Activated B cell treated with CpG ODN at 0.5 μM for 24 hours (primary cell): ENCODE results near the gene TBC1D22A. TPM values are rescaled to one million over a fixed set of nuclear protein-coding genes. Genes with fewer than 3 reads are reported as not detected.

Experiments used
- ATAC-seq: fragments of 200-7000 bp; cut with Tn5 transposase; one replicate; pipeline ENCODE4 v1.10.0; 2021; ENCODE audit warnings: low read depth, mild to moderate bottlenecking, moderate library complexity
- CTCF ChIA-PET: fragments of 350-600 bp; sonication (Branson Sonifier 250); formaldehyde crosslinking; loops from one replicate; lab custom pipeline; 2021; ENCODE audit warnings: antibody characterized with exemption; lab: Charles Lee
- POLR2A ChIA-PET: fragments of 350-600 bp; sonication (Branson Sonifier 250); formaldehyde crosslinking; loops from one replicate; lab custom pipeline; 2021; ENCODE audit warnings: antibody characterized with exemption; lab: Charles Lee
- DNase-seq: peaks from one replicate; pipeline ENCODE4 v3.0.0; 2022
- H3K27ac Mint-ChIP-seq: one replicate; pipeline ENCODE4 v1.8.0; 2020; ENCODE audit warnings: mixed read lengths
- H3K27me3 Mint-ChIP-seq: one replicate; pipeline ENCODE4 v1.8.0; 2021; ENCODE audit warnings: mixed read lengths
- H3K36me3 Mint-ChIP-seq: one replicate; pipeline ENCODE4 v1.8.0; 2021; ENCODE audit warnings: low read depth, mixed read lengths
- H3K4me1 Mint-ChIP-seq: one replicate; pipeline ENCODE4 v1.8.0; 2021; ENCODE audit warnings: mixed read lengths
- H3K4me3 Mint-ChIP-seq: one replicate; pipeline ENCODE4 v1.8.0; 2020; ENCODE audit warnings: mild to moderate bottlenecking, mixed read lengths
- H3K9me3 Mint-ChIP-seq: one replicate; pipeline ENCODE4 v1.8.0; 2020; ENCODE audit warnings: mixed read lengths
- intact Hi-C: fragments of 100-400 bp; cut with micrococcal nuclease; formaldehyde crosslinking; loops from one replicate; pipeline ENCODE4 v1.15.1; 2024
- total RNA-seq: library from RNA; stranded (reverse); gene quantifications from 2 replicates; pipeline ENCODE4 v1.2.3, GENCODE V29; 2022
- TF ChIP-seq, protein P1 (sequence below): fragments of 200-600 bp; IDR thresholded peaks from one replicate; pipeline ENCODE4 v1.8.0; 2022; ENCODE audit warnings: antibody characterized with exemption, mild to moderate bottlenecking

Gene TBC1D22A
- total RNA-seq, 1 donor from 2014 or later = 85.9 TPM

DNA sequence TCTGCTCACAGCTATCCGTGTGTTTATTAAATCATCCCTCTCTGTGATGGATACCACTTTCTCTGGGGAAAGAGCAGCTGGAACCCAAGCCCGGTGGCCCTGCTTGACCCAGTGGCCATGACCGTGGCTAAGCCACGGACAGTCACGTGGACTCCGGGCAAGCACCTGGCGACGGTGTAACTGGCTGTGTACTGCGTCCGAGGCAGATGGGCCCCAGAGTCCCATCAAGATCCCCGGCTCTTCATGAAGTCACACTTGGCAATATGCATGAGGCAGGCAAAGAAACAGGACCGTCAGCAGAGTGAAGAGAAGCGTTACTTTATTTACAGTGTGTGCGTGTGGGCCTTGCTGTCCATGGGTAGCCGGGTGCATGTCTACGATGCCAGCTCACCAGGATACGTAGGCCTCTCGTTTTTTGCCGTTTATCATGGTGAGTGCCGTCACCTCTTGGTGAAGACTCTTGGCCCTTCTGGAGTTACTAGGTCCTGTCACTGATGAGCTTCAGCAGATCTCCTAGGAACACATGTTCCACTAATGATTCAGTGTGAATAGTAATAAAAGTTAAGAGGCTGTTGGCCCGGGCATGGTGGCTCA is 366.3 kb downstream of the TBC1D22A start:
- ATAC-seq (no peak), DNase-seq (no peak)
- Mint-ChIP-seq H3K4me1 (peaks cover 6% of the 10 kb centered on the region), H3K27ac (no peak overlapping the region), H3K4me3 (no peak overlapping the region), H3K9me3 (no peaks in the 10 kb centered on the region), H3K27me3 (no peaks in the 10 kb centered on the region), H3K36me3 (peaks cover 39% of the 10 kb centered on the region)
- ChIA-PET CTCF (no interaction called here), POLR2A (no interaction called here)
- intact Hi-C loops = no loop called here
- TF ChIP-seq, protein P1, sequence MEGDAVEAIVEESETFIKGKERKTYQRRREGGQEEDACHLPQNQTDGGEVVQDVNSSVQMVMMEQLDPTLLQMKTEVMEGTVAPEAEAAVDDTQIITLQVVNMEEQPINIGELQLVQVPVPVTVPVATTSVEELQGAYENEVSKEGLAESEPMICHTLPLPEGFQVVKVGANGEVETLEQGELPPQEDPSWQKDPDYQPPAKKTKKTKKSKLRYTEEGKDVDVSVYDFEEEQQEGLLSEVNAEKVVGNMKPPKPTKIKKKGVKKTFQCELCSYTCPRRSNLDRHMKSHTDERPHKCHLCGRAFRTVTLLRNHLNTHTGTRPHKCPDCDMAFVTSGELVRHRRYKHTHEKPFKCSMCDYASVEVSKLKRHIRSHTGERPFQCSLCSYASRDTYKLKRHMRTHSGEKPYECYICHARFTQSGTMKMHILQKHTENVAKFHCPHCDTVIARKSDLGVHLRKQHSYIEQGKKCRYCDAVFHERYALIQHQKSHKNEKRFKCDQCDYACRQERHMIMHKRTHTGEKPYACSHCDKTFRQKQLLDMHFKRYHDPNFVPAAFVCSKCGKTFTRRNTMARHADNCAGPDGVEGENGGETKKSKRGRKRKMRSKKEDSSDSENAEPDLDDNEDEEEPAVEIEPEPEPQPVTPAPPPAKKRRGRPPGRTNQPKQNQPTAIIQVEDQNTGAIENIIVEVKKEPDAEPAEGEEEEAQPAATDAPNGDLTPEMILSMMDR = no peak

DNA sequence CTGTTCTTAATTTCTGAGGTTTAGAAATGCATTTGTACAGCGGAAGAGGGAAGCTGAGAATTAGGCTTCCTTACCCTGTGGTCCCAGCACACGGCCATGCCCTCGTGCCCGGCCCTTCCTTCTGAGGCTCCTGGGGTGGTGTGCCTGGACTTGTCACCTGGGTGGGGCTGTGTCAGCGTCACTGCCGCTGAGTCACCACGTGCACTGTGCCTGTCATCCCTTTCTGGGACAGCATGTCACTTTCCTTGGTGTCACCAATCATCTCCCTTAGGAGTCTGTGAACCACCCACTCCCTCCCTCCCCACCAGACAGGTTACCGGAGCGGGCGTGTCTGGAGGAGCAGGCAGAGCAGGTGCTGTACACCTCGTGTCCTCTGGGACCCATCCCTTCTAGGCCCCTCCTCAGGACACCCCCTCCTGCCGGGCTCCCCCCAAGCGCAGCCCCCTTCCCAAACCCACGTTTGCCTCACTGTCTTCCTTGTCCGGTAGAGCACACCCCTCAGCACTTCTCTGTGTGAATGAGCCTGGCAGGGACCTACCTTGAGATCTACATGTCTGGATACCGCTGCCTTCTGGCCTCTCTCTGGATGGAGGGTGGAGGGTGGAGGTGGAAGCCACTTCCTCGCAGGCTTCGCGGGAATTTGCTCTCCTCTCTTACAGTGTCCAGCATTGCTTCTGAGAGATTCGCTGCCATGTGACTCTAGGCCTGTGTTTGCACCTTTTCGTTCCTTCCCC is 367.6 kb downstream of the TBC1D22A start:
- Mint-ChIP-seq H3K9me3 (no peaks in the 10 kb centered on the region), H3K4me1 (peaks cover 6% of the 10 kb centered on the region), H3K27ac (no peak overlapping the region), H3K27me3 (no peaks in the 10 kb centered on the region), H3K4me3 (no peak overlapping the region), H3K36me3 (peaks cover 38% of the 10 kb centered on the region)
- intact Hi-C loops = no loop called here
- TF ChIP-seq, protein P1 = no peak
- ChIA-PET POLR2A (no interaction called here), CTCF (no interaction called here)
- DNase-seq = no peak
- ATAC-seq = no peak

DNA sequence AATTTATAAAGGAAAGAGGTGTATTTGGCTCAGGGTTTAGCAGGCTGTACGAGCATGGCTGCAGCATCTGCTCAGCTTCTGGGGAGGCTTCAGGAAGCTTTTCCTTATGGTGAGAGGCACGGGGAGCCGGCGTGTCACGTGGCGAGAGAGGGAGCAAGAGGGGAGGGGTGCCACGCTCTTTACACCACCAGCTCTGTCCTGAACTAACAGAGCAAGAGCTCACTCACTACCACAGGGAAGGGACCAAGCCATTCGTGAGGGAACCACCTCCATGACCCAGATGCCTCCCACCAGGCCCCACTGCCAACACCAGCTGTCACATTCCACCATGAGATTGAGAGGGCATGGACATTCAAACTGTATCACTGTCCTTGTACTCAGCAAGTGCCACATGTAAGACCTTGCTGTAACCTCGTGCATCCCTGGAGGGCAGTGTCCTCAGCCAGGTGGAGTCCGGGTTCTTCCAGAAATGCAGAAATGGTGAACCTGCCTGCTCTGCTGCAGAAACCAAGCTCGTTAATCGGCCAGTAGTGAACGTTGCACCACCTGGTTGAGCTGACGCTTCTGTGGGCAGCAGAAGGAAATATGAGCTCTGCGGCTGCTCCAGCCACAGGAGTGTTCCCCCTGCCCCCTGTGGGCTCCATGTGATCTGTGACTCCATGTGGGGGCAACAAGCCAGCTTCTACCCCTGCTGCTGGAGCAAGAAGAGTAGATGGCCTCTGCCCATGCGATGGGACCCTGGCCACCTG is 368.6 kb downstream of the TBC1D22A start:
- Mint-ChIP-seq H3K27ac (no peak overlapping the region), H3K4me1 (peaks cover 6% of the 10 kb centered on the region), H3K27me3 (no peaks in the 10 kb centered on the region), H3K4me3 (no peak overlapping the region), H3K9me3 (no peaks in the 10 kb centered on the region), H3K36me3 (peaks cover 40% of the 10 kb centered on the region)
- no peak for DNase-seq
- ChIA-PET CTCF (no interaction called here), POLR2A (no interaction called here)
- intact Hi-C loops = no loop called here
- no peak for ATAC-seq
- TF ChIP-seq, protein P1 = no peak

DNA sequence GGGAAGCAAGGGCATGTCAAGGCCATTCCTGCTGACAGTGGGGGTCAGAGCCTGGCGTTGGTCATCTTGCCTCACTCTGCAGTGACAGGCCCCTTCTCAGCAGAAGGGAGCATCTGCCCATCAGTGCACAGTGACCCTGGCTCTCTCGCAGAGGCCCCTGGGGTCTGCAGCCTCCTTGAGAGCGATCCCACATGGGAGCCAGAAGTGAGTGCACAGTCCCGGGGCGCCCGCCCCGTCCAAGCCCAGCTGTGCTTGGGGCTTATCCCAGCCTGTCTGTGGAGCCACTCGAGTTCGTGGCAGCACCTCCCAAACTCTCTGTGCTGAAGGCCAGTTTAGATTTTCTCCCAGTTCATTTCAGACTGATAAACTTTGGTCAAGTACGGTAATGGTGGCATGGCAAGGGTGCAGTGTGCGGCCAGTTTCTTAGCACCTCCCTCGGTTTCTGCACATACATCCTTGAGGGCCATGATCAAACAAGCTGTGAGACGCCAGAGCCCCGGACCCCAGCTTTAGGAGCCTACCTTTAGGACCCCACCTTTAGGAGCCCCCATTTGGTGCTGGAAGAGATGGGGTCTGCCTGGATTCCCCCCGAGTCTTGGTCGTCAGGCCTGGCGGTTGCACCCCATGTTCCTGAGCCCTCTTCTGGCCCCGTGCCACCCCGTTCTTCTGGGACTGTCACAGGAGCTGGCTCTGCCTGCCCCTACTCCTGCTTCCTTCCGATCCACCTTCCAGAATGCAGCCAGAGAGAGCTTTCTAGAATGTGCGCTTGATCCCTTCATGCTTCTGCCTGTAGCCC is 369.4 kb downstream of the TBC1D22A start:
- ChIA-PET CTCF (no interaction called here), POLR2A (no interaction called here)
- H3K27ac Mint-ChIP-seq = no peak overlapping the region
- no peaks in the 10 kb centered on the region for H3K9me3 Mint-ChIP-seq
- DNase-seq (no peak), ATAC-seq (no peak)
- H3K4me1 Mint-ChIP-seq = peaks cover 2% of the 10 kb centered on the region
- intact Hi-C loops = no loop called here
- no peaks in the 10 kb centered on the region for H3K27me3 Mint-ChIP-seq
- TF ChIP-seq, protein P1 = no peak
- H3K36me3 Mint-ChIP-seq = peaks cover 39% of the 10 kb centered on the region
- H3K4me3 Mint-ChIP-seq = no peak overlapping the region
